Ishikawa (cell line): Measurements from ENCODE around the gene JAG2.

ENCODE experiments used
- CEBPB ChIP-seq: IDR thresholded peaks from 2 replicates; pipeline ENCODE4 v1.6.1; 2012
- CREB1 ChIP-seq: IDR thresholded peaks from 2 replicates; pipeline ENCODE4 v1.6.1; 2012; ENCODE audit warnings: low read depth
- EGR1 ChIP-seq: IDR thresholded peaks from 2 replicates; pipeline ENCODE4 v1.6.1; 2012
- EP300 ChIP-seq: IDR thresholded peaks from 2 replicates; pipeline ENCODE4 v1.6.1; 2012; ENCODE audit warnings: borderline replicate concordance
- NFIC ChIP-seq: IDR thresholded peaks from 2 replicates; pipeline ENCODE4 v1.6.1; 2012
- RAD21 ChIP-seq: IDR thresholded peaks from 2 replicates; pipeline ENCODE4 v1.6.1; 2012; ENCODE audit warnings: low read depth
- TAF1 ChIP-seq: IDR thresholded peaks from 2 replicates; pipeline ENCODE4 v1.6.1; 2012; ENCODE audit warnings: low read depth, mild to moderate bottlenecking
- TCF12 ChIP-seq: IDR thresholded peaks from 2 replicates; pipeline ENCODE4 v1.6.1; 2012; ENCODE audit warnings: low read depth
- TEAD4 ChIP-seq: IDR thresholded peaks from 2 replicates; pipeline ENCODE4 v1.6.1; 2012
- YY1 ChIP-seq: IDR thresholded peaks from 2 replicates; pipeline ENCODE4 v1.6.1; 2012; ENCODE audit warnings: low read depth
- ZBTB7A ChIP-seq: IDR thresholded peaks from 2 replicates; pipeline ENCODE4 v1.6.1; 2012; ENCODE audit warnings: low read depth
- TF ChIP-seq, protein P1 (sequence below): IDR thresholded peaks from 2 replicates; pipeline ENCODE4 v1.6.1; 2012
- TF ChIP-seq, protein P2 (sequence below): IDR thresholded peaks from 2 replicates; pipeline ENCODE4 v1.6.1; 2012; ENCODE audit warnings: low read depth, mild to moderate bottlenecking
- TF ChIP-seq, protein P3 (sequence below): IDR thresholded peaks from 2 replicates; pipeline ENCODE4 v1.6.1; 2012

DNA sequence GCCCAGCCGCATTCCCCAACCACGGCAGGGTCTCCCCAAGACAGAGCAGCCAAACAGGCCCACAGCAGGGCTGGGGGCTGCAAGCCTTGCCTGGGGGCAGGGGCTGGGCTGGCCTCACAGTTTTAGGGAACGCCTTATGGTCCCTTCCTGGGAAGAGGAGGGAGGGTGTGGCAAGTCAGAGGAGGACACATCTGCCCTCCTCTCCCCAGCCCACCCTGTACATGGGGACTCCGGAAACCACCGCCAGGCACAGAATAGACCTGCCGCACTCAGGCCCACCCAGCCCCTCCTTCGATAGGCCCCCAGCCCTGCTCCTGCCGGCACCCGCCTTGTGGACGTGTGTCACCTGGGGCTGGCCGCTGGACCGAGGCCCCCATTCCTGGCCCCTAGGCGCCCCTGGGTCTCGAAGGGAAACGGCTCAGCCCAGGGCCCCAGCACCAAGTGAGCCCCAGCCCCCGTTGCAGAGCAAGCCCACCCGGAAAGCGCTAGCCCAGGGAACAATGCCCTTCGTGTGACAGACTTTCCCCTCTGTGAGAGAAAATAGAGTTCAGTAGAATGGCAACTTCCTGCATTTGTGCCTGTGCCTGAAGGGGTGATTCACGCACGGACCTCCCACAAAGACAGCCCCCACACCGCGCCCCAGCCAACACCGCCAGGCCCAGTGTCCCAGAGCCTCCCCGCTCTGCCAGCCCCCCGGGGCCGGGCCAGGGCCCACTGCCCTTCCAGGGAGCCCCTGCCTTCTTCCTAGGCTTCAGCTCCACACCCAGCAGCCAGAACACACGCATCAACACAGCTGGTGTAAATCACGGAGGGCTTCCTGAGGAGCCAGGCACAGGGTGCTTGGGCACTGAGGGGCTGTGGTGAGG lies 24.5 kb upstream of the JAG2 start:
- TF ChIP-seq CEBPB (no peak), EP300 (no peak), TAF1 (no peak), YY1 (no peak), CREB1 (no peak), RAD21 (no peak), TEAD4 (no peak), TCF12 (no peak), EGR1 (no peak), NFIC (no peak), ZBTB7A (no peak; the same call in 1 of the 2 replicates)
- TF ChIP-seq, protein P1, sequence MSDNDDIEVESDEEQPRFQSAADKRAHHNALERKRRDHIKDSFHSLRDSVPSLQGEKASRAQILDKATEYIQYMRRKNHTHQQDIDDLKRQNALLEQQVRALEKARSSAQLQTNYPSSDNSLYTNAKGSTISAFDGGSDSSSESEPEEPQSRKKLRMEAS, result no peak
- TF ChIP-seq, protein P2, sequence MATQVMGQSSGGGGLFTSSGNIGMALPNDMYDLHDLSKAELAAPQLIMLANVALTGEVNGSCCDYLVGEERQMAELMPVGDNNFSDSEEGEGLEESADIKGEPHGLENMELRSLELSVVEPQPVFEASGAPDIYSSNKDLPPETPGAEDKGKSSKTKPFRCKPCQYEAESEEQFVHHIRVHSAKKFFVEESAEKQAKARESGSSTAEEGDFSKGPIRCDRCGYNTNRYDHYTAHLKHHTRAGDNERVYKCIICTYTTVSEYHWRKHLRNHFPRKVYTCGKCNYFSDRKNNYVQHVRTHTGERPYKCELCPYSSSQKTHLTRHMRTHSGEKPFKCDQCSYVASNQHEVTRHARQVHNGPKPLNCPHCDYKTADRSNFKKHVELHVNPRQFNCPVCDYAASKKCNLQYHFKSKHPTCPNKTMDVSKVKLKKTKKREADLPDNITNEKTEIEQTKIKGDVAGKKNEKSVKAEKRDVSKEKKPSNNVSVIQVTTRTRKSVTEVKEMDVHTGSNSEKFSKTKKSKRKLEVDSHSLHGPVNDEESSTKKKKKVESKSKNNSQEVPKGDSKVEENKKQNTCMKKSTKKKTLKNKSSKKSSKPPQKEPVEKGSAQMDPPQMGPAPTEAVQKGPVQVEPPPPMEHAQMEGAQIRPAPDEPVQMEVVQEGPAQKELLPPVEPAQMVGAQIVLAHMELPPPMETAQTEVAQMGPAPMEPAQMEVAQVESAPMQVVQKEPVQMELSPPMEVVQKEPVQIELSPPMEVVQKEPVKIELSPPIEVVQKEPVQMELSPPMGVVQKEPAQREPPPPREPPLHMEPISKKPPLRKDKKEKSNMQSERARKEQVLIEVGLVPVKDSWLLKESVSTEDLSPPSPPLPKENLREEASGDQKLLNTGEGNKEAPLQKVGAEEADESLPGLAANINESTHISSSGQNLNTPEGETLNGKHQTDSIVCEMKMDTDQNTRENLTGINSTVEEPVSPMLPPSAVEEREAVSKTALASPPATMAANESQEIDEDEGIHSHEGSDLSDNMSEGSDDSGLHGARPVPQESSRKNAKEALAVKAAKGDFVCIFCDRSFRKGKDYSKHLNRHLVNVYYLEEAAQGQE, result no peak
- TF ChIP-seq, protein P3, sequence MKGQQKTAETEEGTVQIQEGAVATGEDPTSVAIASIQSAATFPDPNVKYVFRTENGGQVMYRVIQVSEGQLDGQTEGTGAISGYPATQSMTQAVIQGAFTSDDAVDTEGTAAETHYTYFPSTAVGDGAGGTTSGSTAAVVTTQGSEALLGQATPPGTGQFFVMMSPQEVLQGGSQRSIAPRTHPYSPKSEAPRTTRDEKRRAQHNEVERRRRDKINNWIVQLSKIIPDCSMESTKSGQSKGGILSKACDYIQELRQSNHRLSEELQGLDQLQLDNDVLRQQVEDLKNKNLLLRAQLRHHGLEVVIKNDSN, result no peak
